Measurements from ENCODE around the gene ASH1L.
"Not testable (repeated sequence)": the region's sequence is repeated elsewhere in the genome, so short reads cannot be mapped to it uniquely, and the experiment has no call there.

The ASH1L gene

GRCh38 chr1:155451199-155451598, 111.4 kb downstream of the ASH1L start:
- no peak for DNase-seq (ENCODE audit: low read depth in 2 of 2)

GRCh38 chr1:155442431-155442830, 120.2 kb downstream of the ASH1L start:
- not testable (repeated sequence) for DNase-seq (ENCODE audit: low read depth in 2 of 2)

GRCh38 chr1:155437405-155437804, 125.2 kb downstream of the ASH1L start:
- no peak for DNase-seq (ENCODE audit: low read depth in 2 of 2)

- not testable (repeated sequence) for DNase-seq (ENCODE audit: low read depth in 2 of 2)
These were observed 128.7 kb downstream of the ASH1L start for GRCh38 chr1:155433831-155434389.

- not testable (repeated sequence) for DNase-seq (ENCODE audit: low read depth in 2 of 2)
These were observed 129.3 kb downstream of the ASH1L start for GRCh38 chr1:155433128-155433830.

- no peak for DNase-seq (ENCODE audit: low read depth in 2 of 2)
These were observed 138.5 kb downstream of the ASH1L start for GRCh38 chr1:155424091-155424490.

- DNase-seq (ENCODE audit: low read depth in 2 of 2): no peak
These were observed 141.8 kb downstream of the ASH1L start for GRCh38 chr1:155420788-155421187.

- DNase-seq (ENCODE audit: low read depth in 2 of 2): not testable (repeated sequence)
These were observed 150.8 kb downstream of the ASH1L start for GRCh38 chr1:155411840-155412239.

GRCh38 chr1:155410931-155411330, 151.7 kb downstream of the ASH1L start:
- DNase-seq (ENCODE audit: low read depth in 2 of 2): no peak

GRCh38 chr1:155396874-155397476, 165.6 kb downstream of the ASH1L start:
- no peak for DNase-seq (ENCODE audit: low read depth in 2 of 2)

GRCh38 chr1:155392898-155393411, 169.6 kb downstream of the ASH1L start:
- DNase-seq (ENCODE audit: low read depth in 2 of 2): no peak

GRCh38 chr1:155389826-155390225, 172.8 kb downstream of the ASH1L start:
- DNase-seq (ENCODE audit: low read depth in 2 of 2): no peak

- not testable (repeated sequence) for DNase-seq (ENCODE audit: low read depth in 2 of 2)
These were observed 176.8 kb downstream of the ASH1L start for GRCh38 chr1:155385836-155386235.

- no peak for DNase-seq (ENCODE audit: low read depth in 2 of 2)
These were observed 179.2 kb downstream of the ASH1L start for GRCh38 chr1:155383406-155383805.

GRCh38 chr1:155379631-155380090, 182.9 kb downstream of the ASH1L start:
- DNase-seq (ENCODE audit: low read depth in 2 of 2): no peak

GRCh38 chr1:155379180-155379579, 183.4 kb downstream of the ASH1L start:
- no peak for DNase-seq (ENCODE audit: low read depth in 2 of 2)

GRCh38 chr1:155360051-155360450, 202.6 kb downstream of the ASH1L start:
- DNase-seq (ENCODE audit: low read depth in 2 of 2): no peak

- no peak for DNase-seq (ENCODE audit: low read depth in 2 of 2)
These were observed 210.0 kb downstream of the ASH1L start for GRCh38 chr1:155352631-155353030.

- DNase-seq (ENCODE audit: low read depth in 2 of 2): no peak
These were observed 219.8 kb downstream of the ASH1L start for GRCh38 chr1:155342842-155343241.

- no peak for DNase-seq (ENCODE audit: low read depth in 2 of 2)
These were observed 223.0 kb downstream of the ASH1L start for GRCh38 chr1:155339515-155340097.

GRCh38 chr1:155334962-155335361, 227.6 kb downstream of the ASH1L start:
- DNase-seq (ENCODE audit: low read depth in 2 of 2): no peak

GRCh38 chr1:155329980-155330598, 232.5 kb downstream of the ASH1L start:
- DNase-seq (ENCODE audit: low read depth in 2 of 2): no peak

All from stimulated activated CD8-positive, alpha-beta memory T cell treated with anti-CD3 and anti-CD28 coated beads, Interleukin-15, amount 100 ng/mL, for 48 hours (primary cell).